Brain microvascular endothelial cell (primary cell): ENCODE results near the gene SORBS1.

ENCODE experiments used
- DNase-seq: peaks from one replicate; pipeline ENCODE4 v3.0.0-alpha.2; 2020
- H3K27ac ChIP-seq: fragments of 250-450 bp; sonication (Bioruptor Pico); 2 replicates; pipeline ENCODE4 v1.5.1; 2020; ENCODE audit warnings: mild to moderate bottlenecking, moderate library complexity
- H3K27me3 ChIP-seq: fragments of 250-450 bp; sonication (Bioruptor Pico); replicated peaks from 2 replicates; pipeline ENCODE4 v1.5.1; 2020; ENCODE audit warnings: mild to moderate bottlenecking
- H3K36me3 ChIP-seq: fragments of 250-450 bp; sonication (Bioruptor Pico); replicated peaks from 2 replicates; pipeline ENCODE4 v1.5.1; 2020; ENCODE audit warnings: mild to moderate bottlenecking
- H3K4me3 ChIP-seq: 2 replicates; pipeline ENCODE4 v1.5.1; 2011; ENCODE audit warnings: low read depth, mild to moderate bottlenecking, control low read depth, low read length, moderate library complexity
- CTCF ChIP-seq: IDR thresholded peaks from 2 replicates; pipeline ENCODE4 v1.5.1; 2011; ENCODE audit warnings: low read depth, mild to moderate bottlenecking, moderate library complexity, low read length, control low read depth, inconsistent platforms; ENCODE audit errors: missing control alignments
- in situ Hi-C: cut with HindIII; loops from 2 replicates; pipeline ENCODE4 v1.10.0; 2017; ENCODE audit warnings: low sequenced_read_pairs, low pct_ligation_motif_present

Gene SORBS1

GRCh38 chr10:95531058-95531809 lies 29.9 kb downstream of the SORBS1 start:
- H3K27ac ChIP-seq, result no peak overlapping the region
- in situ Hi-C loops, result no loop called here
- no peak for TF ChIP-seq CTCF
- no peaks in the 10 kb centered on the region for H3K27me3 ChIP-seq
- no peaks in the 10 kb centered on the region for H3K36me3 ChIP-seq
- no peak for DNase-seq
- H3K4me3 ChIP-seq, result no peak overlapping the region

- no peak overlapping the region for H3K4me3 ChIP-seq
- no peak overlapping the region for H3K27ac ChIP-seq
- TF ChIP-seq CTCF, result no peak
- DNase-seq, result no peak
- in situ Hi-C loops, result no loop called here
- no peaks in the 10 kb centered on the region for H3K27me3 ChIP-seq
- no peaks in the 10 kb centered on the region for H3K36me3 ChIP-seq
Measured at GRCh38 chr10:95530561-95530960, 30.6 kb downstream of the SORBS1 start.

GRCh38 chr10:95530029-95530428 lies 31.1 kb downstream of the SORBS1 start:
- H3K27ac ChIP-seq, result no peak overlapping the region
- no peak overlapping the region for H3K4me3 ChIP-seq
- no peaks in the 10 kb centered on the region for H3K27me3 ChIP-seq
- no peaks in the 10 kb centered on the region for H3K36me3 ChIP-seq
- no peak for DNase-seq
- TF ChIP-seq CTCF, result no peak
- in situ Hi-C loops, result no loop called here

- no peak for TF ChIP-seq CTCF
- in situ Hi-C loops, result no loop called here
- no peak for DNase-seq
- Histone ChIP-seq H3K27me3 (no peaks in the 10 kb centered on the region), H3K27ac (no peak overlapping the region), H3K4me3 (no peak overlapping the region), H3K36me3 (no peaks in the 10 kb centered on the region)
Measured at GRCh38 chr10:95526044-95526443, 35.1 kb downstream of the SORBS1 start.

- in situ Hi-C loops, result no loop called here
- no peak for DNase-seq
Measured at GRCh38 chr10:95525033-95525418, 36.1 kb downstream of the SORBS1 start.

More at GRCh38 chr10:95525033-95525418, 36.1 kb downstream of the SORBS1 start:
- no peaks in the 10 kb centered on the region for H3K36me3 ChIP-seq
- no peak overlapping the region for H3K4me3 ChIP-seq
- H3K27me3 ChIP-seq, result no peaks in the 10 kb centered on the region
- no peak overlapping the region for H3K27ac ChIP-seq
- TF ChIP-seq CTCF, result no peak
